ENCODE results near the gene PHYKPL.

- TF ChIP-seq SIN3A (IDR thresholded peaks at IDR 0.05; ENCODE audit: borderline replicate concordance, insufficient read depth, low read length) (no peak), TAF1 (IDR thresholded peaks at IDR 0.05; ENCODE audit: borderline replicate concordance, insufficient read depth, low read length) (no peak), POLR2AphosphoS5 (IDR thresholded peaks at IDR 0.05; ENCODE audit: low read depth, low read length) (no peak)
Measured at GRCh38 chr5:178273041-178273440, 40.4 kb upstream of the PHYKPL start.

All from PFSK-1 (cell line).